ENCODE results near the gene CRHR1.

DNA sequence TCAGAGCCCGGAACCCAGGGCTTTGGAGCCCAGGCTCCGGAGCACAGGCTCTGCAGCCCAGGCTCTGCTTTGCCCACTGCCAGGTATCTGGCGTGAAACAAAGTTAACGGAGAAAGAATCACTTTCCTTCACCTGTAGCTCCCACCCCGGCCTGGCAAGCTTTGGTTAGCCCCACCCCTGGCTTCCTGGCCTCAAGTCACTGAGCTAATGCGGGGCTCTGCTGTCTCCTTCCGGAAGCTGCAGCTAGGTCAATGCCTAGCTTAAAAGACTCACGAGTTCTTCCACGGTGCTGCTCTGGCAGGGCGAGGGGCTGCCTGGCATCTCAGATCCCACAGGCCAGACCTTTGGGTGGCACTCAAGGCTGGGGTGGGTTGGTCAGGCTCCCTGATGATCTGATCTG lies 39.5 kb downstream of the CRHR1 start:
- TF ChIP-seq EZH2 (IDR thresholded peaks at IDR 0.05; ENCODE audit: low read length, unreplicated experiment) = no peak
- TF ChIP-seq, protein P1, sequence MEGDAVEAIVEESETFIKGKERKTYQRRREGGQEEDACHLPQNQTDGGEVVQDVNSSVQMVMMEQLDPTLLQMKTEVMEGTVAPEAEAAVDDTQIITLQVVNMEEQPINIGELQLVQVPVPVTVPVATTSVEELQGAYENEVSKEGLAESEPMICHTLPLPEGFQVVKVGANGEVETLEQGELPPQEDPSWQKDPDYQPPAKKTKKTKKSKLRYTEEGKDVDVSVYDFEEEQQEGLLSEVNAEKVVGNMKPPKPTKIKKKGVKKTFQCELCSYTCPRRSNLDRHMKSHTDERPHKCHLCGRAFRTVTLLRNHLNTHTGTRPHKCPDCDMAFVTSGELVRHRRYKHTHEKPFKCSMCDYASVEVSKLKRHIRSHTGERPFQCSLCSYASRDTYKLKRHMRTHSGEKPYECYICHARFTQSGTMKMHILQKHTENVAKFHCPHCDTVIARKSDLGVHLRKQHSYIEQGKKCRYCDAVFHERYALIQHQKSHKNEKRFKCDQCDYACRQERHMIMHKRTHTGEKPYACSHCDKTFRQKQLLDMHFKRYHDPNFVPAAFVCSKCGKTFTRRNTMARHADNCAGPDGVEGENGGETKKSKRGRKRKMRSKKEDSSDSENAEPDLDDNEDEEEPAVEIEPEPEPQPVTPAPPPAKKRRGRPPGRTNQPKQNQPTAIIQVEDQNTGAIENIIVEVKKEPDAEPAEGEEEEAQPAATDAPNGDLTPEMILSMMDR (conservative IDR thresholded peaks at IDR 0.05; ENCODE audit: low read depth, low read length) = no peak
- TF ChIP-seq EZH2phosphoT487 (IDR thresholded peaks at IDR 0.05; ENCODE audit: borderline replicate concordance, low read length) = no peak

Measured in PC-3 (cell line).